ENCODE data around the gene LIPC. TPM values are rescaled to one million over a fixed set of nuclear protein-coding genes. Genes with fewer than 3 reads are reported as not detected.

Gene LIPC
- total RNA-seq, 2 experiments from 2014 or later: not detected

DNA sequence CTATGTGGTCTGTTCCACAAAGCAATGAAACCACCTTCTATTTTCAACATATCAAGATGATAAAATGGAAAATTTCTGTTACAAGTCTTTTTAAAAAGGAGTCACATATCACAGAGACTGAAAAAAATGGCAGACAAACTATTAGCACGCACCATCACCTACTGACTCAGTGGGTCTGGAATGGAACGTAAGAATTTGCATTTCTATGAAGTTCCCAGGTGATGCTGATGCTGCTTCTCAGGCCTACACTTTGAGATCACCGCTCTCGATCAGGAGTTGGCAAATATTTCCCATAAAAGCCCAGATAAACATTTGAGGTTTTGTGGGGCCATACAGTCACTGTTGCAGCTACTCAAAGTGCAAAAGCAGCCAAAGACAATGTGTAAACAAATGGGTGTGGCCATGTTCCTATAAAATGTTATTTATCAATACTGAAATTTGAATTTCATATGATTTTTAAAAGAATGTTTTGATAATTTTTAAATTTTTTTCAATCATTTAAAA lies 174.8 kb downstream of the LIPC start:
- Mint-ChIP-seq H3K27ac (no peak overlapping the region), H3K4me3 (no peak overlapping the region), H3K36me3 (peaks cover 38% of the 10 kb centered on the region), H3K27me3 (no peaks in the 10 kb centered on the region), H3K9me3 (no peaks in the 10 kb centered on the region), H3K4me1 (ENCODE audit: low read depth) (peaks cover 14% of the 10 kb centered on the region)
- DNase-seq: no peak
- CTCF ChIA-PET: no interaction called here
- intact Hi-C loops (cut with micrococcal nuclease): no loop called here
- POLR2A ChIA-PET: no interaction called here

DNA sequence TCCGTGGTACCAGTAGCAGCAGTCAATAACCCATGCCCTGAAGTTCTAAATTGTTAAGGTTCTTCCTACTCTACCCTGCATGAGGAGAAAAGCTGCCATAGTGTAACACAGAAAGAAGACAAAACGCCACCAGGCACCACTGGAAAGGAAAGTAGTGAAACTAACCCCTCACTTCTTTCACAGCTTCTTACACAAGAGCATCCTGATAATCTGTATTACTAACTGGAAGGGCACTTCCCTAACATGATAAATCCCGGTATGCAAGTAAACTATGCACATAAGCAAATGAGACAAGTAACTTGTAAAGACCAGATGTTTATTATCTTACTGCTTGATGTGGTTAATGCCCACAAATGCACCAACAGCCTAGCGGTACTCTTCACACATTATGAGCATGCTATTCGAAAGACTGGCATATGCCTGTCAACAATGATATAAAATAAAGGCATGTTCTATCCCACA lies 176.4 kb downstream of the LIPC start:
- no peak overlapping the region for H3K27ac Mint-ChIP-seq
- no peaks in the 10 kb centered on the region for H3K9me3 Mint-ChIP-seq
- DNase-seq: no peak
- peaks cover 14% of the 10 kb centered on the region for H3K4me1 Mint-ChIP-seq (ENCODE audit: low read depth)
- intact Hi-C loops (cut with micrococcal nuclease): no loop called here
- peaks cover 35% of the 10 kb centered on the region for H3K36me3 Mint-ChIP-seq
- ChIA-PET CTCF (no interaction called here), POLR2A (no interaction called here)
- no peaks in the 10 kb centered on the region for H3K27me3 Mint-ChIP-seq
- H3K4me3 Mint-ChIP-seq: no peak overlapping the region

DNA sequence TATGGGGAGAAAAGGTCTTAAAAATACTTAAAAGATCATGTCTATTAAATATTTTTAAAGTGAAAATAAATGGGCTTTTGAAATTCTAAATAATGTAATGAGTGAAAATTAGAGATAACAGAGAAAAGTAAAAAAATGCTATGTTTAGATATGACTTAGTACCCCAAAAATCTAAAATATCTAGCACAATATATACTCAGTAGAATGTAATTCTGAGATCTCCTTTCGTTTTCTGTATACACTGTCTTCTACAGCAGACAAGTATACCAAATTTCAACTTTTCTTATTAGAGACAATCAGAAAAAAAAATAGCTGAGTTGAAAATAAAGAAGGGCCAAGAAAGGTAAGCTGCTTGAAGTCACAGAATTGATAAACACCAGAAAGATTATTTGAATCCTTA lies 176.9 kb downstream of the LIPC start:
- DNase-seq: no peak
- Mint-ChIP-seq H3K4me3 (no peak overlapping the region), H3K4me1 (ENCODE audit: low read depth) (peaks cover 14% of the 10 kb centered on the region), H3K27me3 (no peaks in the 10 kb centered on the region), H3K36me3 (peaks cover 35% of the 10 kb centered on the region), H3K27ac (no peak overlapping the region), H3K9me3 (peaks cover 3% of the 10 kb centered on the region)
- ChIA-PET CTCF (no interaction called here), POLR2A (no interaction called here)
- intact Hi-C loops (cut with micrococcal nuclease): no loop called here

DNA sequence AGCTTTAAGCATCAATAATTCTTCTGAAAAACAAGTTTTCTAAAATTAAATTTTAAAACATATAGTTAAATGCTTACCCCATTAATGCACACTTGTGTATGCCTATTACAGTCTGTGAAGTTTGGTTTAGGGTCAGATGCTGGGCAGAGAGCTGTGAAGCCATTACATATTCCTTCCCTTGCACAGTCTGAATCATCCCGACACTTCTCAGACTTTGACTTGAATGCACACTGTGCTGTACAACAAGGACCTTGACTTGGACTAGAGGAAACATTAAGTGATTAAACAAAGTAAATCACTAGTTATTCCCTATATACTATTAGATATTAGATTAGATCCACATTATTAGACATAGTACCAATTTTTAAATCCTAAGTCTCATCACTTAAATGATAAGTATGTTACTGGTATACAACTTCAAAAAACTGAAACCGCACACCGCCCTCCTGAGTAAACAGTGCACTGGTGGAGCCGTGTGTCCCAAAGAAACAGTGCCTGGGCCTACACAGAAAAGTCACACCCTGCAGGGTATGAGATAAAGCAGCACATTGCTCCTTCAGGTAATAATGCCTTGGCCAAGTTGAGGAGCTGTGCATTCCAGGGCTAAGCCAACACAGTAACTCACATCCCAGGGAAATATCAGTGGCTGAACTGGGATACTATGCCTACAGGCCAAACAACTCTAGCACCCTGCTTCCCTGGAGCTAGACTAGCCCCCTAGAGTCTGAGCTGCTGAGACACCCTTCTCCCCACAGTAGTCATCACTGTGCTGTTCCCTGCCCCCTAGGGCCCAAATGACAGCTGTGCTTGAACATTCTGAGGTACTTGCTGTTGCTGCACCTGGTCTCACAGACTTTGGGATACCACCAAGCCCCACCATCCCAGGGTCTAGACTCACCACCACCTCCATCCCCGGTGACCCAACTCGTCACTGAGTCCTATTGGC lies 180.2 kb downstream of the LIPC start:
- H3K36me3 Mint-ChIP-seq: peaks cover 55% of the 10 kb centered on the region
- no peak overlapping the region for H3K4me3 Mint-ChIP-seq
- CTCF ChIA-PET: no interaction called here
- H3K9me3 Mint-ChIP-seq: peaks cover 21% of the 10 kb centered on the region
- intact Hi-C loops (cut with micrococcal nuclease): no loop called here
- peaks cover 18% of the 10 kb centered on the region for H3K4me1 Mint-ChIP-seq (ENCODE audit: low read depth)
- no peaks in the 10 kb centered on the region for H3K27me3 Mint-ChIP-seq
- H3K27ac Mint-ChIP-seq: no peak overlapping the region
- no peak for DNase-seq
- POLR2A ChIA-PET: no interaction called here

DNA sequence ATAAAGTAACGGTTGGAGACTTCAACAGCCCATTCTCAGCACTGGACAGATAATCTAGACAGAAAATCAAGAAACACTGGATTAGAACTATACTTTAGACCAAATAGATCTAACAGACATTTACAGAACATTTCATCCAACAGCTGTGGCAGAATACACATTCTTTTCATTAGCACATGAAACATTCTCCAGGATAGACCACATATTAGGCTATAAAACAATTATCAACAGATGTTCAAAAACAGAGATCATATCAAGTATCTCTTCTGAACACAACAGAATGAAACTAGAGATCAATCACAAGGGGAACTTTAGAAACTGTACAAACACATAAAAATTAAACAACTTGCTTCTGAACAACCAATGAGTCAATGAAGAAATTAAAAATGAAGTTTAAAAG lies 184.4 kb downstream of the LIPC start:
- CTCF ChIA-PET: no interaction called here
- H3K27ac Mint-ChIP-seq: no peak overlapping the region

More for the DNA sequence above, 184.4 kb downstream of the LIPC start:
- no peak for DNase-seq
- POLR2A ChIA-PET: no interaction called here
- no peak overlapping the region for H3K4me3 Mint-ChIP-seq
- H3K27me3 Mint-ChIP-seq: no peaks in the 10 kb centered on the region
- peaks cover 57% of the 10 kb centered on the region for H3K36me3 Mint-ChIP-seq
- H3K9me3 Mint-ChIP-seq: peaks cover 36% of the 10 kb centered on the region
- peaks cover 4% of the 10 kb centered on the region for H3K4me1 Mint-ChIP-seq (ENCODE audit: low read depth)
- intact Hi-C loops (cut with micrococcal nuclease): no loop called here
